ENCODE results near the gene HMGCS1. TPM values are rescaled to one million over a fixed set of nuclear protein-coding genes. Genes with fewer than 3 reads are reported as not detected.
"Not testable (repeated sequence)": the region's sequence is repeated elsewhere in the genome, so short reads cannot be mapped to it uniquely, and the experiment has no call there.

HMGCS1 gene
- total RNA-seq, 1 donor from 2014 or later = 86.9 TPM

- peaks cover 10% of the 10 kb centered on the region for H3K9me3 Mint-ChIP-seq (ENCODE audit: low read depth)
- H3K4me3 Mint-ChIP-seq (ENCODE audit: unreplicated experiment) = no peak overlapping the region
- no peaks in the 10 kb centered on the region for H3K4me1 Mint-ChIP-seq (ENCODE audit: low read depth)
- DNase-seq (ENCODE audit: low spot score) = no peak
- H3K27ac Mint-ChIP-seq (ENCODE audit: unreplicated experiment) = no peak overlapping the region
- peaks cover 20% of the 10 kb centered on the region for H3K27me3 Mint-ChIP-seq (ENCODE audit: low read depth)
- no peaks in the 10 kb centered on the region for H3K36me3 Mint-ChIP-seq (ENCODE audit: low read depth)
- TF ChIP-seq CTCF (IDR thresholded peaks at IDR 0.05) = no peak
Observed at GRCh38 chr5:43348207-43348606, 35.0 kb upstream of the HMGCS1 start.

DNA sequence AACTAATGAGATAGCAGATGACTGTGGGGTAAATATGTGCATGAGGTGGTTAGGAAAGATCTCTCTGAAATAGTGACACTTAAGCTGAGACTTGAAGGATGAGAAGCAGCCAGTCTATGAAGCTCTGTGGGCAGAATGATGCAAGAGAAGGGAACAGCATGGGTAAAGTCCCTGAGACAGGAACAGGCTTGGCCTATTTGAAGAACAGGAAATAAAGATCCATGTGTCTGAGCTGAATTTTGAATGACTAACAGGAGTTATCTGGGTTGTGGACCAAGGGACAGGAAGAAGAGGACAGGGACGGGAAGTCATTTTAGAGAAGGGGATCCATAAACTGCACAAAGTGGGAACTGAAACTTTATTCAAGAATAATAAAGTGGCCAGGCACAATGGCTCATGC lies 25.6 kb upstream of the HMGCS1 start:
- H3K4me1 Mint-ChIP-seq (ENCODE audit: low read depth) = no peaks in the 10 kb centered on the region

DNA sequence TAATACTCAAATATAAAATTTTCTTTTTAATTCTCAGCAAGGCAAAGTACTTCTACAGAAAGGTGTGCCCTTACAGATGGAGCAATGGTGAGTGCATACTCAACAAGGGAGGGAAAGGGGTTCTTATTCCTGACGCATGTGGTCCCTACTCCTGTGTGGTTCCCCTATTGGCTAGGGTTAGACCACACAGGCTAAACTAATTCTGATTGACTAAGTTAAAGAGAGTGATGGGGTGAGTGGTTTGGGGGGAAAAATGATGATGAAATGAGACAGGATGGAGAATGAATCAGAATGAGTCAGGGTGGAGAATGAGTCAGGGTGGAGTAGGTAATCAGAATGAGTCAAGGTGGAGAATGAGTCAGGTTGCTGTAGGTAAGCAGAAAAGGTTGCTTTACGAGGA lies 22.9 kb upstream of the HMGCS1 start:
- no peak for TF ChIP-seq CTCF (IDR thresholded peaks at IDR 0.05)
- H3K4me3 Mint-ChIP-seq (ENCODE audit: unreplicated experiment) = no peak overlapping the region
- H3K4me1 Mint-ChIP-seq (ENCODE audit: low read depth) = no peaks in the 10 kb centered on the region
- H3K9me3 Mint-ChIP-seq (ENCODE audit: low read depth) = peaks cover 10% of the 10 kb centered on the region
- no peak overlapping the region for H3K27ac Mint-ChIP-seq (ENCODE audit: unreplicated experiment)
- H3K27me3 Mint-ChIP-seq (ENCODE audit: low read depth) = peaks cover 5% of the 10 kb centered on the region
- peaks cover 6% of the 10 kb centered on the region for H3K36me3 Mint-ChIP-seq (ENCODE audit: low read depth)
- no peak for DNase-seq (ENCODE audit: low spot score)

More for the DNA sequence above, 25.6 kb upstream of the HMGCS1 start:
- H3K36me3 Mint-ChIP-seq (ENCODE audit: low read depth) = peaks cover 5% of the 10 kb centered on the region
- H3K9me3 Mint-ChIP-seq (ENCODE audit: low read depth) = peaks cover 13% of the 10 kb centered on the region
- no peak for DNase-seq (ENCODE audit: low spot score)
- H3K27ac Mint-ChIP-seq (ENCODE audit: unreplicated experiment) = no peak overlapping the region
- TF ChIP-seq CTCF (IDR thresholded peaks at IDR 0.05) = no peak
- H3K4me3 Mint-ChIP-seq (ENCODE audit: unreplicated experiment) = no peak overlapping the region
- H3K27me3 Mint-ChIP-seq (ENCODE audit: low read depth) = peaks cover 11% of the 10 kb centered on the region

- H3K9me3 Mint-ChIP-seq (ENCODE audit: low read depth) = peaks cover 10% of the 10 kb centered on the region
- H3K36me3 Mint-ChIP-seq (ENCODE audit: low read depth) = peaks cover 6% of the 10 kb centered on the region
- no peak for DNase-seq (ENCODE audit: low spot score)
- TF ChIP-seq CTCF (IDR thresholded peaks at IDR 0.05) = no peak
- no peaks in the 10 kb centered on the region for H3K4me1 Mint-ChIP-seq (ENCODE audit: low read depth)
- H3K27ac Mint-ChIP-seq (ENCODE audit: unreplicated experiment) = no peak overlapping the region
- H3K4me3 Mint-ChIP-seq (ENCODE audit: unreplicated experiment) = no peak overlapping the region
- peaks cover 5% of the 10 kb centered on the region for H3K27me3 Mint-ChIP-seq (ENCODE audit: low read depth)
Observed at GRCh38 chr5:43335681-43336080, 22.5 kb upstream of the HMGCS1 start.

- H3K27me3 Mint-ChIP-seq (ENCODE audit: low read depth) = peaks cover 5% of the 10 kb centered on the region
- no peak for TF ChIP-seq CTCF (IDR thresholded peaks at IDR 0.05)
- H3K9me3 Mint-ChIP-seq (ENCODE audit: low read depth) = peaks cover 10% of the 10 kb centered on the region
- H3K27ac Mint-ChIP-seq (ENCODE audit: unreplicated experiment) = no peak overlapping the region
- no peak overlapping the region for H3K4me3 Mint-ChIP-seq (ENCODE audit: unreplicated experiment)
- H3K36me3 Mint-ChIP-seq (ENCODE audit: low read depth) = peaks cover 6% of the 10 kb centered on the region
- DNase-seq (ENCODE audit: low spot score) = no peak
- H3K4me1 Mint-ChIP-seq (ENCODE audit: low read depth) = no peaks in the 10 kb centered on the region
Observed at GRCh38 chr5:43332401-43332800, 19.2 kb upstream of the HMGCS1 start.

GRCh38 chr5:43325624-43326023 lies 12.4 kb upstream of the HMGCS1 start:
- not testable (repeated sequence) for H3K27ac Mint-ChIP-seq (ENCODE audit: unreplicated experiment); H3K36me3 Mint-ChIP-seq (ENCODE audit: low read depth); H3K4me1 Mint-ChIP-seq (ENCODE audit: low read depth); H3K27me3 Mint-ChIP-seq (ENCODE audit: low read depth); H3K4me3 Mint-ChIP-seq (ENCODE audit: unreplicated experiment); DNase-seq (ENCODE audit: low spot score)
- H3K9me3 Mint-ChIP-seq (ENCODE audit: low read depth) = peaks cover 13% of the 10 kb centered on the region

DNA sequence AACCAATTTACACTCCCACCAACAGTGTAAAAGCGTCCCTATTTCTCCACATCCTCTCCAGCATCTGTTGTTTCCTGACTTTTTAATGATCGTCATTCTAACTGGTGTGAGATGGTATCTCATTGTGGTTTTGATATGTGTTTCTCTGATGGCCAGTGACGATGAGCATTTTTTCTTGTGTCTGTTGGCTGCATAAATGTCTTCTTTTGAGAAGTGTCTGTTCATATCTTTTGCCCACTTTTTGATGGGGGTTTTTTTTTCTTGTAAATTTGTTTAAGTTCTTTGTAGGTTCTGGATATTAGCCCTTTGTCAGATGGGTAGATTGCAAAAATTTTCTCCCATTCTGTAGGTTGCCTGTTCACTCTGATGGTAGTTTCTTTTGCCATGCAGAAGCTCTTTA lies 10.3 kb upstream of the HMGCS1 start:
- DNase-seq (ENCODE audit: low spot score); H3K4me3 Mint-ChIP-seq (ENCODE audit: unreplicated experiment); H3K4me1 Mint-ChIP-seq (ENCODE audit: low read depth); H3K27me3 Mint-ChIP-seq (ENCODE audit: low read depth); H3K36me3 Mint-ChIP-seq (ENCODE audit: low read depth); H3K27ac Mint-ChIP-seq (ENCODE audit: unreplicated experiment): not testable (repeated sequence)
- H3K9me3 Mint-ChIP-seq (ENCODE audit: low read depth) = peaks cover 13% of the 10 kb centered on the region

Measured in chondrocyte (in vitro differentiated cells).